Duodenal mucosa (tissue), 2 donors: ENCODE measurements around the gene LIX1L.
A peak's percentile ranks its signal among the peaks of the same experiment; 100 is the strongest.

Experiments
- H3K27ac ChIP-seq: one replicate; pipeline ENCODE4 v1.7.0; 2013; ENCODE audit warnings: low read depth, low read length
- H3K27me3 ChIP-seq, 2 donors: one replicate each; pipeline ENCODE4 v1.7.0; 2013; ENCODE audit warnings: low read length in 2 of 2, control low read depth in 1 of 2; ENCODE audit not compliant: insufficient read depth in 2 of 2, control insufficient read depth in 1 of 2
- H3K36me3 ChIP-seq, 2 donors: one replicate each; pipeline ENCODE4 v1.7.0; 2013; ENCODE audit warnings: low read length in 2 of 2, control low read depth in 1 of 2; ENCODE audit not compliant: insufficient read depth in 2 of 2, control insufficient read depth in 1 of 2
- H3K4me1 ChIP-seq, 2 donors: one replicate each; pipeline ENCODE4 v1.7.0; 2013; ENCODE audit warnings: low read length in 2 of 2, control low read depth in 1 of 2; ENCODE audit not compliant: insufficient read depth in 2 of 2, control insufficient read depth in 1 of 2
- H3K4me3 ChIP-seq, 2 donors: one replicate each; pipeline ENCODE4 v1.7.0; 2013; ENCODE audit warnings: low read length in 2 of 2, low read depth in 1 of 2
- H3K9ac ChIP-seq, 2 donors: one replicate each; pipeline ENCODE4 v1.7.0; 2013; ENCODE audit warnings: low read length in 2 of 2, low read depth in 1 of 2
- H3K9me3 ChIP-seq, 2 donors: one replicate each; pipeline ENCODE4 v1.7.0; 2013; ENCODE audit warnings: low read length in 2 of 2, control low read depth in 1 of 2; ENCODE audit not compliant: control insufficient read depth in 1 of 2

Gene LIX1L

GRCh38 chr1:145985502-145986439, 28.0 kb upstream of the LIX1L start:
- peak overlapping the region; percentile 1 to 30 for H3K4me3 ChIP-seq

GRCh38 chr1:145985129-145985501, 27.3 kb upstream of the LIX1L start:
- H3K27ac ChIP-seq, result peak overlapping the region; percentile 66
- H3K4me3 ChIP-seq, result peak overlapping the region; percentile 1 to 30
- H3K9ac ChIP-seq, result peak overlapping the region in 1 of 2 donors; percentile 44
- no peaks in the 10 kb centered on the region for H3K36me3 ChIP-seq
- H3K27me3 ChIP-seq, result no peaks in the 10 kb centered on the region
- peaks cover 45% of the 10 kb centered on the region in 2 donors for H3K4me1 ChIP-seq
- H3K9me3 ChIP-seq, result no peaks in the 10 kb centered on the region

More at GRCh38 chr1:145985502-145986439, 28.0 kb upstream of the LIX1L start:
- Histone ChIP-seq H3K9ac (peak overlapping the region in 1 of 2 donors; percentile 44), H3K4me1 (peaks cover 39% of the 10 kb centered on the region in 2 donors), H3K9me3 (no peaks in the 10 kb centered on the region), H3K36me3 (no peaks in the 10 kb centered on the region), H3K27me3 (no peaks in the 10 kb centered on the region), H3K27ac (peak overlapping the region; percentile 75)

GRCh38 chr1:145983960-145984830, 26.4 kb upstream of the LIX1L start:
- H3K9me3 ChIP-seq, result no peaks in the 10 kb centered on the region

GRCh38 chr1:145983206-145983675, 25.4 kb upstream of the LIX1L start:
- no peaks in the 10 kb centered on the region for H3K36me3 ChIP-seq
- H3K9ac ChIP-seq, result no peak overlapping the region
- no peaks in the 10 kb centered on the region for H3K27me3 ChIP-seq
- H3K9me3 ChIP-seq, result no peaks in the 10 kb centered on the region
- no peak overlapping the region for H3K4me3 ChIP-seq
- H3K4me1 ChIP-seq, result peaks cover 59 to 62% of the 10 kb centered on the region in 2 donors
- peak overlapping the region; percentile 51 for H3K27ac ChIP-seq

More at GRCh38 chr1:145983960-145984830, 26.4 kb upstream of the LIX1L start:
- Histone ChIP-seq H3K4me1 (peaks cover 52 to 53% of the 10 kb centered on the region in 2 donors), H3K36me3 (no peaks in the 10 kb centered on the region), H3K4me3 (no peak overlapping the region), H3K27me3 (no peaks in the 10 kb centered on the region), H3K27ac (no peak overlapping the region), H3K9ac (peak overlapping the region in 1 of 2 donors; percentile 44)

- no peak overlapping the region for H3K9ac ChIP-seq
- H3K4me1 ChIP-seq, result peaks cover 65 to 69% of the 10 kb centered on the region in 2 donors
- no peak overlapping the region for H3K4me3 ChIP-seq
- no peaks in the 10 kb centered on the region for H3K9me3 ChIP-seq
- H3K27me3 ChIP-seq, result no peaks in the 10 kb centered on the region
- no peaks in the 10 kb centered on the region for H3K36me3 ChIP-seq
- no peak overlapping the region for H3K27ac ChIP-seq
These were observed 24.4 kb upstream of the LIX1L start for GRCh38 chr1:145982010-145982723.

GRCh38 chr1:145980457-145980994, 22.7 kb upstream of the LIX1L start:
- Histone ChIP-seq H3K9me3 (no peaks in the 10 kb centered on the region), H3K4me1 (peaks cover 57 to 63% of the 10 kb centered on the region in 2 donors), H3K9ac (peak overlapping the region; percentile 22 to 50), H3K4me3 (peak overlapping the region; percentile 15 to 34), H3K27ac (peak overlapping the region; percentile 46), H3K27me3 (no peaks in the 10 kb centered on the region), H3K36me3 (no peaks in the 10 kb centered on the region)

GRCh38 chr1:145979746-145980456, 22.1 kb upstream of the LIX1L start:
- H3K4me1 ChIP-seq, result peaks cover 51 to 57% of the 10 kb centered on the region in 2 donors
- H3K36me3 ChIP-seq, result no peaks in the 10 kb centered on the region
- H3K9me3 ChIP-seq, result no peaks in the 10 kb centered on the region
- no peaks in the 10 kb centered on the region for H3K27me3 ChIP-seq
- peak overlapping the region; percentile 22 to 50 for H3K9ac ChIP-seq
- peak overlapping the region; percentile 89 for H3K27ac ChIP-seq
- peak overlapping the region; percentile 34 to 50 for H3K4me3 ChIP-seq

GRCh38 chr1:145978854-145979745, 21.3 kb upstream of the LIX1L start:
- Histone ChIP-seq H3K9me3 (no peaks in the 10 kb centered on the region), H3K9ac (peak overlapping the region; percentile 53 to 67), H3K27ac (peak overlapping the region; percentile 89), H3K4me1 (peaks cover 47 to 50% of the 10 kb centered on the region in 2 donors), H3K36me3 (no peaks in the 10 kb centered on the region), H3K4me3 (peak overlapping the region; percentile 48 to 50), H3K27me3 (no peaks in the 10 kb centered on the region)
